Keratinocyte (primary cell): ENCODE data around the gene KCNIP2.
A peak's percentile ranks its signal among the peaks of the same experiment; 100 is the strongest.

ENCODE experiments used
- EZH2 ChIP-seq: IDR thresholded peaks from one replicate; pipeline ENCODE4 v1.6.1; 2012; ENCODE audit warnings: inconsistent platforms, mild to moderate bottlenecking, low read length, moderate library complexity
- TF ChIP-seq, protein P1 (sequence below), 3 experiments: IDR thresholded peaks in 1 of 3; conservative IDR thresholded peaks in 1 of 3; optimal IDR thresholded peaks in 1 of 3; 2 replicates in 2 of 3; 3 replicates in 1 of 3; pipeline versions ENCODE3 to v1.5.1; 2011; ENCODE audit warnings: low read length in 3 of 3, mild to moderate bottlenecking in 3 of 3, moderate library complexity in 2 of 3, control low read depth in 1 of 3, inconsistent platforms in 1 of 3; ENCODE audit not compliant: insufficient read depth in 2 of 3; ENCODE audit errors: extremely low read depth in 1 of 3

DNA sequence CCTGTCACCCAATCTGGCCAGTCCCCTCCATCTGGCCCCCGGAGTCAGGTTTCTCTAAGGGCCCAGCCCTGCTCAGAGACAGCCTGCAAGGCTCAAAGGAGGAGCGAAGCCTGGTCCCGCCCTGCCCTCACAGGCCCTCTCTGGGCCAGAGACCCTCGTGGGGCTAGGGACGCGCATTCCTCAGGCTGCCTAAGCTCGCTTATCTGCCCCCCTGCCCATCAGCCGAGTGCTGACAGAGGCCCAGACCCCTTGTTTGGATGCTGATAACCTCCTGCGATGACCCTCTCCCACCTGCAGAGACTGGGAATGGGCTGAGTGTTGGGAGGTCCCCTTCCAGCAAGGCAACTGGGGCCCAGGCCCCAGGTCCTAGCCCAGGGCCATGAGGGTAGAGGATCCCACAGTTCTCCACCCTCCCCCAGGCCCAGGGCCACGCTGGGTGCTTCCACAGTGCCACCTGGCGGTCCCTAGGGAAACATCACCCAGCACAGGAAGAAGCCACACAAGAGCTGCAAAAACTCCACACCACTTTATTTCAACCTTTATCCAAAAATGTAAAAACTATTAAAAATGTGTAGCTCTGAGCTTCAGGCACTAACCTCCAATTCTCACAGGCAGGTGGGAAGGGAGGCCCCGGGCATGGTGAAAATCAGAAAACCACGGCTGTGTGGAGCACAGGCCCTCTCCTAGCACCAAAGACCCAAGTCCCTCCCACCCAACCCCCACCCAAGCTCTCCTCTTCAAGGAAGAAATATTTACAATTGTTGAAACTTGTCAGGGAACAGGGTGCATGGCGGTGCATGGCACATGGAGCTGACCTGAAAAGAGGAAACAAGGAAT, 62.6 kb downstream of the KCNIP2 start:
- TF ChIP-seq EZH2, result no peak
- TF ChIP-seq, protein P1, sequence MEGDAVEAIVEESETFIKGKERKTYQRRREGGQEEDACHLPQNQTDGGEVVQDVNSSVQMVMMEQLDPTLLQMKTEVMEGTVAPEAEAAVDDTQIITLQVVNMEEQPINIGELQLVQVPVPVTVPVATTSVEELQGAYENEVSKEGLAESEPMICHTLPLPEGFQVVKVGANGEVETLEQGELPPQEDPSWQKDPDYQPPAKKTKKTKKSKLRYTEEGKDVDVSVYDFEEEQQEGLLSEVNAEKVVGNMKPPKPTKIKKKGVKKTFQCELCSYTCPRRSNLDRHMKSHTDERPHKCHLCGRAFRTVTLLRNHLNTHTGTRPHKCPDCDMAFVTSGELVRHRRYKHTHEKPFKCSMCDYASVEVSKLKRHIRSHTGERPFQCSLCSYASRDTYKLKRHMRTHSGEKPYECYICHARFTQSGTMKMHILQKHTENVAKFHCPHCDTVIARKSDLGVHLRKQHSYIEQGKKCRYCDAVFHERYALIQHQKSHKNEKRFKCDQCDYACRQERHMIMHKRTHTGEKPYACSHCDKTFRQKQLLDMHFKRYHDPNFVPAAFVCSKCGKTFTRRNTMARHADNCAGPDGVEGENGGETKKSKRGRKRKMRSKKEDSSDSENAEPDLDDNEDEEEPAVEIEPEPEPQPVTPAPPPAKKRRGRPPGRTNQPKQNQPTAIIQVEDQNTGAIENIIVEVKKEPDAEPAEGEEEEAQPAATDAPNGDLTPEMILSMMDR (optimal IDR thresholded peaks at IDR 0.05 in 1 of 3, IDR thresholded peaks at IDR 0.05 in 1 of 3, conservative IDR thresholded peaks at IDR 0.05 in 1 of 3; ENCODE audit: extremely low read depth in 1 of 3, insufficient read depth in 2 of 3, low read length in 3 of 3), result peak; percentile 87 to 94 (median 94)
